Astrocyte of the spinal cord (primary cell): ENCODE measurements around the gene SPATA20.

ENCODE experiments used
- DNase-seq: peaks from one replicate; pipeline ENCODE4 v3.0.0; 2011; ENCODE audit warnings: low read depth, low spot score
- H3K4me3 ChIP-seq: 2 replicates; pipeline ENCODE4 v1.5.1; 2011; ENCODE audit warnings: low read depth, mild to moderate bottlenecking, low read length, moderate library complexity
- in situ Hi-C: cut with HindIII; loops from 2 replicates; pipeline ENCODE4 v1.10.0; 2017; ENCODE audit warnings: low sequenced_read_pairs
- TF ChIP-seq, protein P1 (sequence below): IDR thresholded peaks from 2 replicates; pipeline ENCODE4 v1.5.1; 2012; ENCODE audit warnings: low read depth, mild to moderate bottlenecking, low read length, inconsistent platforms

The SPATA20 gene

DNA sequence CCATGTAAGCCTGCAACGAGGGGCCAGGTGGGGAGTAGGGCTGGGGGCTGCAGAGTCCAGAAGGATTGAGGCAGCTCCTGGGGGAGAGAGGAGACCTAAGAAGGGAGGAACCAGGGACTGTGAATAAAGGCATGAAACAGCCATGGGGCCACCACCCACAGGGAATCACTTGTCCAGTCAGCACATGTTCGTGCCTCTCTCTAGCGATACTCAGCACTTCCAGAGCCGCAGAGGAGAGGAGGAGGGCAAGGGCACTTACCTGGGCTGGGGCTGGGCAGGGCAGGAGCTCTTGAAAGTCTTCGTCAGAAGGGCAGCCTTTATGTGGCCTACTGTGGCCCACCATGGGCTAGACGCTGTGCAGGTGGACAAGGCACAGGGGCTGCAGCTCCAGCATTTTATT lies 37.8 kb downstream of the SPATA20 start:
- TF ChIP-seq, protein P1, sequence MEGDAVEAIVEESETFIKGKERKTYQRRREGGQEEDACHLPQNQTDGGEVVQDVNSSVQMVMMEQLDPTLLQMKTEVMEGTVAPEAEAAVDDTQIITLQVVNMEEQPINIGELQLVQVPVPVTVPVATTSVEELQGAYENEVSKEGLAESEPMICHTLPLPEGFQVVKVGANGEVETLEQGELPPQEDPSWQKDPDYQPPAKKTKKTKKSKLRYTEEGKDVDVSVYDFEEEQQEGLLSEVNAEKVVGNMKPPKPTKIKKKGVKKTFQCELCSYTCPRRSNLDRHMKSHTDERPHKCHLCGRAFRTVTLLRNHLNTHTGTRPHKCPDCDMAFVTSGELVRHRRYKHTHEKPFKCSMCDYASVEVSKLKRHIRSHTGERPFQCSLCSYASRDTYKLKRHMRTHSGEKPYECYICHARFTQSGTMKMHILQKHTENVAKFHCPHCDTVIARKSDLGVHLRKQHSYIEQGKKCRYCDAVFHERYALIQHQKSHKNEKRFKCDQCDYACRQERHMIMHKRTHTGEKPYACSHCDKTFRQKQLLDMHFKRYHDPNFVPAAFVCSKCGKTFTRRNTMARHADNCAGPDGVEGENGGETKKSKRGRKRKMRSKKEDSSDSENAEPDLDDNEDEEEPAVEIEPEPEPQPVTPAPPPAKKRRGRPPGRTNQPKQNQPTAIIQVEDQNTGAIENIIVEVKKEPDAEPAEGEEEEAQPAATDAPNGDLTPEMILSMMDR = no peak
- in situ Hi-C loops = no loop called here
- no peak overlapping the region for H3K4me3 ChIP-seq
- DNase-seq = no peak

DNA sequence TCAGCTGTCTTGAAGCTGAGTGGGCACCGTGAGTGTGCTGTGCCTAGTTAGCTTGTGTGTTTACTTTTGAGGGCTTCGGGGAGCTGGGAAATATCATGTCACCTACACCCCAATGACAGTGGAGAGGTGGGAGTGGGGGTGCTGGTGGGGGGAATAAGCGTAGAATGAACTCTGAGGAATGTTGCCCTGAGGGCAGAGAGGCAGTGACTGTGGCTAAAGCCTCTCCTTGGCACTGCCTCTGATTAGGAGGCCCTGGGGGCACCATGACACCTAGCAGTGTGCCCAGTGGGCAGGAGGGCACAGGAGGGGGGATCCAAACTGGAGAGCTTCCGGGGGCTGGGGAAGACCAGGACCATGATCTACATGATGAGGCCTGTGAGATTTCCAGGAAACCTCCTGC lies 38.4 kb downstream of the SPATA20 start:
- DNase-seq = no peak
- no peak overlapping the region for H3K4me3 ChIP-seq
- TF ChIP-seq, protein P1 = no peak
- in situ Hi-C loops = no loop called here

GRCh38 chr17:50585891-50586290 lies 38.9 kb downstream of the SPATA20 start:
- no peak overlapping the region for H3K4me3 ChIP-seq
- in situ Hi-C loops = no loop called here
- no peak for DNase-seq
- TF ChIP-seq, protein P1 = no peak

GRCh38 chr17:50586421-50587247 lies 39.7 kb downstream of the SPATA20 start:
- in situ Hi-C loops = no loop called here
- no peak for DNase-seq
- H3K4me3 ChIP-seq = no peak overlapping the region
- TF ChIP-seq, protein P1 = no peak

- DNase-seq = no peak
- in situ Hi-C loops = no loop called here
- H3K4me3 ChIP-seq = no peak overlapping the region
- TF ChIP-seq, protein P1 = no peak
Observed at GRCh38 chr17:50587571-50587970, 40.6 kb downstream of the SPATA20 start.

DNA sequence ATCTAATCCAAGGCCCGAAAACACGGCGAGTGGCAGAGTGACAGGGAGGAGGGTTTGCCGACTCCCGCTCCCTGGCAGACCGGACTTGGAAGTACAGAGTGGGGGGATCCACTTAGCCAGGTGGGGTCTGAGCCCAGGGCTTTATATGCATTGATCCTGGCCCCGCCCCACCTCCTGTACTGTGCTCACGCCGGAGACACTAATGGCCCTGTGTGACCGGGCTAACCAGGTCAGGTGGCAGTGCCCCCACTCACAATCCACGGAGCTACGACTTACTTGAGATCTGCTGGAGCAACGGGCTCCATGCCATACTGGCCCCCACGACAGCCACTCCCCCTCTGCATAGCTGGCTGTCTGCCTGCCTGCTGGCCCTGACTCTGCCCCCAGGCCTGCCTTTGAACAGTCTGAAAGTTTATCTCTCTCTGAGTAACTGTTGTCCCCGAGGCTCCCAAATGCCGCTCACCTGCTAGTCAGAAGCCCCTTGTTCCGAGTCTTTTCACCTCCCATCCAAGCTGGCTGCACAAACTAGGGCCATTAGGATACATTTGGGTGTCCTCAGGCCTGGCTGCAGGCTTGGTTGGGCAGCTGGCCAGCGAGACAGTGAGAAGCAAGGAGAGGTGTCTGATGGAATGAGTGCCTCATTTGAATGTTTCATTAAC lies 41.5 kb downstream of the SPATA20 start:
- TF ChIP-seq, protein P1 = no peak
- DNase-seq = no peak
- in situ Hi-C loops = no loop called here
- H3K4me3 ChIP-seq = no peak overlapping the region
